ENCODE data around the gene IFI44.

The IFI44 gene

DNA sequence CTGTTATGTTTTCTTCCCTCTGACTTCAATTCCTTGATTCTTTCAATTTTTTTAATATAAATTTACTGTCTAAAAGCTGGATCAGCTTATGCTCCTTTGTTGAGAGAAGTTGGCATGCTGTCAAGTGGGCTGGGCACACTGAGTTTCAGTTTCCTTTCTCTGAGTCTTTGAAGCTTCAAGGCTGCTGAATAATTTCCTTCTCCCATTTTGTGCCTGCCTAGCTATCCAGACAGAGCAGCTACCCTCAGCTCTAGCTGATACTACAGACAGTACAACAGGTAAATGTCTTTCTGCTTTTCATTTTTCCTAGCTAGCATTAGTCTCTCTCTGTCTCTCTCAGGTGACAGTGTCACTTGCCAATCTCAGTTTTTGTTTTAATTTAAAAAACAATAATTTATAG is at the start of gene IFI44:
Gene IFI44 (plus strand): TSS at position 204 of the 400 bp plus-strand sequence. CDS start 365 bp downstream, outside the sequence.
- TF ChIP-seq CTCF (conservative IDR thresholded peaks at IDR 0.05): no peak
- no peak for TF ChIP-seq ZFX (IDR thresholded peaks at IDR 0.05)
- H3K27ac ChIP-seq: no peak within 1 kb of the TSS

DNA sequence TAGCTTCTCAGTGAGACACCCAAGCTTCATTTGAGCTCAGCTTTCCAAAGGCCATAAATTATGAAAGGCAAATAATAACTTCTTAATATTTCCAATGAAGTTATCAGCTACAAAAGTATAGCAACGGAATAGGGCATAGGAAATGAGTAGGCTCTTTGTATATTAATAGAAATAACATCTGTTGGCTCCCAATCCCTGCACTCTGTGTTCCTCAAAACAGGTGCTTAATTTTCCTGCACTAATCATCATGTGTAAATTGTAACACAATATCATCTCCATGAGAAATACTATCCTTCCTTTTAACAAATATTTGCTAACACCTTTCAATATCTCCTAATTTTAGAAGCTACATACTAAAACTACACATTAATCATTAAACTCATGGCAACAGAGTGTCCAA is 48.6 kb upstream of the IFI44 start:
- no peak for TF ChIP-seq ZFX (IDR thresholded peaks at IDR 0.05)
- no peak for TF ChIP-seq CTCF (conservative IDR thresholded peaks at IDR 0.05)
- no peak overlapping the region for H3K27ac ChIP-seq

DNA sequence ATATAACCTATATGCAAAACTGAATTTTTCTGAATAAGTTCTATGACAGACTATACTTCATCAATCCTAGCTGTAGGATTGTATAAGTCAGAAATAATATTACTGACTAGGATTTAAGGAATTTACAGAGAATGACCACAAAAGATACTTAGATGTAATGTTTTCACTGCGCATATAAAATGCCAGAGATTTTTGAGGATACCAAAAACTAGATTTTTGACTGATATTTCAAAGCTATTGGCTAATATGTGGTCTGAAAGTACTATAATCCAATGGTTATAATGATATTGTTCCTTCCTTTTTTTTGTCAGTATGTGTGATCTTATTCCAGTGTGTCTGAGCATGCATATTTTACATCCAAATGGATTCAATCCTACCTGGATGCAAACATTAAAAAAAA is 46.4 kb upstream of the IFI44 start:
- H3K27ac ChIP-seq: no peak overlapping the region
- no peak for TF ChIP-seq CTCF (conservative IDR thresholded peaks at IDR 0.05)
- TF ChIP-seq ZFX (IDR thresholded peaks at IDR 0.05): no peak

GRCh38 chr1:78604643-78605042 is 45.0 kb upstream of the IFI44 start:
- H3K27ac ChIP-seq: no peak overlapping the region
- TF ChIP-seq CTCF (conservative IDR thresholded peaks at IDR 0.05): no peak
- TF ChIP-seq ZFX (IDR thresholded peaks at IDR 0.05): no peak

DNA sequence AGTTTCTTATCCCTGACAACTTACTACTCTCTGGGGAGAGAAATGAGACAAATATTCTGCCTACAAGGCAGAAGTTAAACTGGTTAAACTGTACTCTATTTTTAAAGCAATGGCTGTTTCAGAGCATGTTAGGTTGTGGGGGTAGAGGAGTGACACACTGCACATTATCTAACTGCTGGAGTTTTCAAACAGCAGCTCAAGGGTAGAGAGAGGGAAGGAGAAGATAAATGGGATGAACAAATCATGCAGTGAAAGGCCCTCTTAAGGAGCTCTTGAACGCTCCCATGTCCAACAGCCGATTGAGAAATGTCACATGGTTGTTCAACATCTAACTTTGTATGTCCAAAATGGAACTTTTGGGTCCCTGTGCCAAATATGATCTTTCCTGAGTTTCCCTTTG is 43.4 kb upstream of the IFI44 start:
- H3K27ac ChIP-seq: no peak overlapping the region; the same call in 1 of the 2 replicates

GRCh38 chr1:78607334-78607927 is 42.2 kb upstream of the IFI44 start:
- TF ChIP-seq CTCF (conservative IDR thresholded peaks at IDR 0.05) (peak; percentile 84), ZFX (IDR thresholded peaks at IDR 0.05) (no peak)
- H3K27ac ChIP-seq: peak overlapping the region; percentile 31; the same call in 1 of the 2 replicates

More for the DNA sequence above, 43.4 kb upstream of the IFI44 start:
- TF ChIP-seq CTCF (conservative IDR thresholded peaks at IDR 0.05) (no peak), ZFX (IDR thresholded peaks at IDR 0.05) (no peak)

- TF ChIP-seq ZFX (IDR thresholded peaks at IDR 0.05) (no peak), CTCF (conservative IDR thresholded peaks at IDR 0.05) (no peak)
- H3K27ac ChIP-seq: peak overlapping the region; percentile 31; the same call in 1 of the 2 replicates
These were observed 41.7 kb upstream of the IFI44 start for GRCh38 chr1:78607944-78608343.

Measured in C4-2B (cell line).